ENCODE measurements around the gene BTBD3.

BTBD3 gene

DNA sequence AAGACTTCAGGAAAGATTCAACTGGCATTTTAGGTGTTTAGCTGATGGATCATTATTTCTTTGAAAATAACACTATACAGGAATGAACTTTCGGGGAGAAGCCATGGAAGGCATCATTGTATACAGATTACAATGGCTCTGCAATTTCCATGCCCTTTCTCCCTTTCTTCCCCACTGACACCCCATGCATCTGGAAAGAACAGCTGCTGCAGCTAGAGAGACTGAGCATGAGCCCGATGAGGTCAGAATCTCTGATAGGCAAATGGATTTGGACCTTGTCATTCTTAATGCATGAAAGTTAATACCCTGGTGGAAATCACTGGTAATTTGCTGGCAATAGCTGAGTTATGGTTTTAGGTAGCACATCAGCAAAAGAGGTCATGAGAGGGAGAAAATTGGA is 54.8 kb downstream of the BTBD3 start:
- no peak for DNase-seq (ENCODE audit: low spot score)

Measured in CD4-positive, alpha-beta T cell treated with Interleukin-6 at 100 ng/mL for 8 hours (primary cell).